GM12878 (cell line): ENCODE measurements around the gene SLC12A9. TPM values are rescaled to one million over a fixed set of nuclear protein-coding genes. Genes with fewer than 3 reads are reported as not detected.
"Not testable (repeated sequence)": the region's sequence is repeated elsewhere in the genome, so short reads cannot be mapped to it uniquely, and the experiment has no call there.

Experiments
- ATAC-seq: fragments of 200-7000 bp; cut with Tn5 transposase; 3 replicates; pipeline ENCODE4 v1.9.1; 2020; ENCODE audit warnings: mild to moderate bottlenecking, moderate library complexity
- BruUV-seq: library from RNA; stranded (reverse); fragments of 400-500 nt; replicated peaks from 2 replicates; lab custom pipeline; 2021; lab: Mats Ljungman, UMichigan
- CTCF ChIA-PET: fragments of 300-600 bp; sonication (Branson Sonifier 250); formaldehyde crosslinking; extraction: SDS; loops from one replicate; lab custom pipeline; 2021; ENCODE audit warnings: inconsistent platforms; lab: Yijun Ruan, JAX
- POLR2A ChIA-PET: fragments of 350-600 bp; formaldehyde crosslinking; extraction: SDS; loops from one replicate; lab custom pipeline; 2021; ENCODE audit warnings: inconsistent platforms; lab: Charles Lee
- RAD21 ChIA-PET: fragments of 300-600 bp; sonication (Branson Sonifier 250); formaldehyde crosslinking; loops from one replicate; lab custom pipeline; 2023; ENCODE audit warnings: antibody characterized with exemption; ENCODE audit not compliant: unreplicated experiment; lab: Charles Lee
- SMC1A ChIA-PET: fragments of 300-600 bp; sonication (Branson Sonifier 250); formaldehyde crosslinking; loops from one replicate; lab custom pipeline; 2023; ENCODE audit not compliant: unreplicated experiment, uncharacterized antibody; lab: Charles Lee
- DNase-seq: peaks from one replicate; pipeline ENCODE4 v3.0.0-alpha.2; 2011; ENCODE audit warnings: low read depth, low spot score
- FAIRE-seq: peaks from 3 replicates; lab custom pipeline; 2011; peaks lifted over from hg19 to GRCh38; lab: Jason Lieb, UNC
- H2AFZ ChIP-seq: 2 replicates; pipeline ENCODE4 v1.6.0; 2011; ENCODE audit warnings: low read depth, low read length, control low read depth; ENCODE audit not compliant: control insufficient read depth
- H3K27ac ChIP-seq: 2 replicates; pipeline ENCODE4 v1.5.1; 2011; ENCODE audit warnings: control low read depth; ENCODE audit not compliant: control insufficient read depth, insufficient read depth
- H3K27me3 ChIP-seq, 2 experiments: replicated peaks in 1 of 2; 2 replicates each; pipeline versions ENCODE4 v1.6.0 to v1.6.1; 2011; ENCODE audit warnings: low read length in 1 of 2; ENCODE audit not compliant: control insufficient read depth in 2 of 2, insufficient read depth in 2 of 2
- H3K36me3 ChIP-seq, 2 experiments: 2 replicates each; pipeline ENCODE4 v1.5.1; 2011; ENCODE audit warnings: low read length in 1 of 2; ENCODE audit not compliant: control insufficient read depth in 2 of 2, insufficient read depth in 2 of 2
- H3K4me1 ChIP-seq: 2 replicates; pipeline ENCODE4 v1.6.1; 2011; ENCODE audit warnings: mild to moderate bottlenecking, low read length, moderate library complexity, mixed read lengths; ENCODE audit not compliant: control insufficient read depth, insufficient read depth
- H3K4me2 ChIP-seq: 2 replicates; pipeline ENCODE4 v1.6.0; 2011; ENCODE audit warnings: control low read depth; ENCODE audit not compliant: control insufficient read depth, insufficient read depth
- H3K4me3 ChIP-seq: fragments of 200-600 bp; sonication (generic); 2 replicates; pipeline ENCODE4 v1.5.1; 2016
- H3K79me2 ChIP-seq: 2 replicates; pipeline ENCODE4 v1.6.0; 2011; ENCODE audit warnings: low read length; ENCODE audit not compliant: control insufficient read depth, insufficient read depth
- H3K9ac ChIP-seq: 2 replicates; pipeline ENCODE4 v1.8.0; 2011; ENCODE audit warnings: low read length, control low read depth, mixed read lengths; ENCODE audit not compliant: control insufficient read depth, insufficient read depth
- H3K9me3 ChIP-seq: replicated peaks from 3 replicates; pipeline ENCODE4 v1.5.1; 2011; ENCODE audit warnings: mild to moderate bottlenecking, low read length; ENCODE audit not compliant: control insufficient read depth, insufficient read depth
- H4K20me1 ChIP-seq: 2 replicates; pipeline ENCODE4 v1.6.0; 2011; ENCODE audit not compliant: control insufficient read depth, insufficient read depth
- GATAD2B ChIP-seq: fragments of 450-650 bp; conservative IDR thresholded peaks from 2 replicates; pipeline ENCODE4 v1.6.1; 2017; ENCODE audit warnings: low read depth, mild to moderate bottlenecking, moderate library complexity
- NR2C1 ChIP-seq: fragments of 450-650 bp; IDR thresholded peaks from 2 replicates; pipeline ENCODE4 v1.6.1; 2017; ENCODE audit warnings: antibody characterized with exemption, mild to moderate bottlenecking, moderate library complexity
- POLR2AphosphoS2 ChIP-seq: IDR thresholded peaks from 2 replicates; pipeline ENCODE4 v1.6.1; 2011; ENCODE audit warnings: low read depth, mild to moderate bottlenecking, low read length, improper control_type of control experiment, moderate library complexity
- WGBS: methylation state at CpG from one replicate; pipeline ENCODE4 v1.1.6; 2016; ENCODE audit warnings: low lambda C conversion rate; ENCODE audit not compliant: insufficient replicate concordance, insufficient coverage; ENCODE audit errors: missing lambda C conversion rate; 5-methylcytosine and 5-hydroxymethylcytosine counted together
- in situ Hi-C: fragments of 300-500 bp; cut with MboI; formaldehyde crosslinking; loops from 9 replicates; pipeline ENCODE4 v1.14.3; 2018; ENCODE audit warnings: mixed read lengths
- intact Hi-C: fragments of 100-400 bp; cut with micrococcal nuclease; formaldehyde crosslinking; loops from one replicate; pipeline ENCODE4 v1.14.2; 2022; ENCODE audit not compliant: unreplicated experiment
- polyA plus RNA-seq, 11 experiments: library from polyadenylated mRNA; depleted of rRNA in 4 of 11; unstranded in 6 of 11; stranded (reverse) in 5 of 11; fragments of >200 nt; fragmentation: Nextera tagmentation in 4 of 11; fragmentation: Illumina TruSeq in 1 of 11; extraction: Ambion mirVana in 4 of 11; extraction: Trizol in 1 of 11; gene quantifications; 1 replicate in 1 of 11; 2 replicates in 10 of 11; pipeline versions ENCODE4 v1.2.1 to v1.2.3, GENCODE V29; 2011 to 2016; ENCODE audit warnings: inconsistent platforms in 2 of 11, missing spikeins in 2 of 11, low read depth in 1 of 11
- total RNA-seq, 4 experiments: library from RNA; depleted of rRNA in 3 of 4; stranded (reverse); fragments of >200 nt in 3 of 4; fragmentation: Illumina TruSeq in 1 of 4; extraction: Trizol in 1 of 4; gene quantifications; 2 replicates each; pipeline versions ENCODE4 v1.2.1 to v1.2.3, GENCODE V29; 2013 to 2021

SLC12A9 gene
- total and polyA plus RNA-seq, 10 of the 15 experiments (the other 5 are each of a cell fraction or from before 2014, with no cell fraction given): 0.24 to 18.5 (median 9.4) TPM

GRCh38 chr7:100806883-100807282, 45.6 kb upstream of the SLC12A9 start:
- ChIA-PET CTCF (interaction anchor here (0.8 kb wide), 1 partner anchor 367 kb away, joined by 3 read pairs; no protein-coding TSS in a partner anchor), SMC1A (interaction anchor here (1.9 kb wide), 1 partner anchor 45 kb away, joined by 9 read pairs; the partner anchor contains the start of gene SLC12A9), RAD21 (interaction anchor here (1.3 kb wide), 1 partner anchor 101 kb away, joined by 3 read pairs; the partner anchor contains the start of gene POP7)
- H3K9me3 ChIP-seq, H3K4me3 ChIP-seq, H2AFZ ChIP-seq, H3K27ac ChIP-seq, intact Hi-C loops, POLR2A ChIA-PET, H3K36me3 ChIP-seq, H4K20me1 ChIP-seq, BruUV-seq, H3K9ac ChIP-seq, in situ Hi-C loops, FAIRE-seq, H3K79me2 ChIP-seq, H3K27me3 ChIP-seq, H3K4me2 ChIP-seq, ATAC-seq, DNase-seq: not testable (repeated sequence)
- H3K4me1 ChIP-seq: peaks cover 15% of the 10 kb centered on the region
- WGBS: 57% methylated on average over 6 of the region's 6 CpGs

GRCh38 chr7:100808354-100808875, 44.1 kb upstream of the SLC12A9 start:
- TF ChIP-seq NR2C1 (no peak), GATAD2B (no peak), POLR2AphosphoS2 (no peak)
- Histone ChIP-seq H3K4me3 (no peak overlapping the region), H3K4me2 (no peak overlapping the region), H3K79me2 (no peaks in the 10 kb centered on the region), H2AFZ (no peak overlapping the region), H3K9me3 (no peaks in the 10 kb centered on the region), H4K20me1 (no peaks in the 10 kb centered on the region), H3K36me3 (no peaks in the 10 kb centered on the region), H3K27ac (no peak overlapping the region), H3K9ac (no peak overlapping the region), H3K4me1 (peaks cover 6% of the 10 kb centered on the region), H3K27me3 (no peaks in the 10 kb centered on the region)
- intact Hi-C loops (no loop called here), in situ Hi-C loops (no loop called here)
- RAD21 ChIA-PET: no interaction called here
- ATAC-seq: no peak
- FAIRE-seq: no peak
- WGBS: 48% methylated on average over 5 of the region's 5 CpGs
- CTCF ChIA-PET: interaction anchor here (0.6 kb wide), 1 partner anchor 40 kb away, joined by 3 read pairs; no protein-coding TSS in a partner anchor
- no peak for DNase-seq
- BruUV-seq: no TSS peak
- POLR2A ChIA-PET: interaction anchor here (0.6 kb wide), 1 partner anchor 40 kb away, joined by 3 read pairs; no protein-coding TSS in a partner anchor
- SMC1A ChIA-PET: interaction anchor here (1.0 kb wide), 1 partner anchor 43 kb away, joined by 3 read pairs; no protein-coding TSS in a partner anchor
